Left lobe of liver (tissue), 2 donors: ENCODE data around the gene PLEKHA7. TPM values are rescaled to one million over a fixed set of nuclear protein-coding genes. Genes with fewer than 3 reads are reported as not detected.

Experiments used
- ATAC-seq: fragments of 200-7000 bp; cut with Tn5 transposase; one replicate; pipeline ENCODE4 v1.9.1; 2020; ENCODE audit warnings: mild to moderate bottlenecking, moderate library complexity
- DNase-seq: peaks from one replicate; pipeline ENCODE4 v3.0.0-alpha.2; 2020; ENCODE audit warnings: low spot score
- total RNA-seq: library from RNA; stranded (reverse); gene quantifications from one replicate; pipeline ENCODE4 v1.2.1, GENCODE V29; 2021
- donor health status: DM: no; HTN: no; CAD: no; lungs with moderate emphysema.
- donor health status: DM: no; HTN: yes; CAD: no.

The PLEKHA7 gene
- total RNA-seq, 1 donor from 2014 or later, result 25.8 TPM

DNA sequence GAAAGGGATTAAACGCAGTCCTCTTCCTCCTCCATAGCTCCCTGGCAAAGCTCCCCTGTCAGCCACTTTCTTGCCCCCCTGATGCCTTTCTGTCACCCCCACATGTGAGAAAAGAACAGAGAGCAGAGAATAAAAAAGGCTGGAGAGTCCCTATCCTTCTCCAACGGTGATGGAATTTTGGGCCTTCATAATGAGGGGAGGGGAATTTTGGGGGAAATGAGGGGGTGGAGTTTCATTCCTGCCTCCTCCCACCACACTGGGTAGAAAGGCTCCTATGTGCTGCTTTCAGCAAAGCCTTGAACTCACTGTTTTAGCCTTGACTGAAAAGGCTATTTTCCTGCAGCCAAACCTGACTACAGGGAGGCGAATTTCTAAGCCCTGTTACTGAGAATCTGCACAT lies 216.4 kb downstream of the PLEKHA7 start:
- ATAC-seq, result no peak
- DNase-seq, result no peak

DNA sequence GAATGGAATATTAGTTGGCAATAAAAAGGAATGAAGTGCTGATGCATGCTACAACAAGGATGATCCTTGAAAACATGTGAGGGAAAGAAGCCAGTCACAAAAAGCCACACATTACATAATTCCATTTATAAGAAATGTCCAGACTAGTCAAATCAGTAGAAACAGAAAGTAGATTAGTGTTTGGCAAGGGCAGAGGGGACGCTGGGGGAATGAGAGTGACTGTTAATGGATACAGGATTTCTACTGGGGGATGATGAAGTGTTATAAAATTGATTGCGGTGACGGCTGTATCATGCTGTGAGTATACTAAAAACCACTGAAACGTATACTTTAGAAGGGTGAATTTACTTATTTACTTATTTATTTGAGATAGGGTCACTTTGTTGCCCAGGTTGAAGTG lies 217.9 kb downstream of the PLEKHA7 start:
- no peak for ATAC-seq
- no peak for DNase-seq

GRCh38 chr11:16795146-16795545 lies 219.1 kb downstream of the PLEKHA7 start:
- ATAC-seq (no peak), DNase-seq (no peak)

GRCh38 chr11:16794047-16794818 lies 220.0 kb downstream of the PLEKHA7 start:
- DNase-seq (no peak), ATAC-seq (no peak)

- ATAC-seq (no peak), DNase-seq (no peak)
Measured at GRCh38 chr11:16793511-16793910, 220.7 kb downstream of the PLEKHA7 start.

- ATAC-seq (peak; percentile 23), DNase-seq (no peak)
Measured at GRCh38 chr11:16793009-16793408, 221.2 kb downstream of the PLEKHA7 start.

GRCh38 chr11:16792426-16792825 lies 221.8 kb downstream of the PLEKHA7 start:
- no peak for ATAC-seq
- DNase-seq, result no peak

GRCh38 chr11:16791191-16791961 lies 222.8 kb downstream of the PLEKHA7 start:
- ATAC-seq, result no peak
- DNase-seq, result no peak

GRCh38 chr11:16790486-16791190 lies 223.6 kb downstream of the PLEKHA7 start:
- ATAC-seq, result no peak
- DNase-seq, result no peak

DNA sequence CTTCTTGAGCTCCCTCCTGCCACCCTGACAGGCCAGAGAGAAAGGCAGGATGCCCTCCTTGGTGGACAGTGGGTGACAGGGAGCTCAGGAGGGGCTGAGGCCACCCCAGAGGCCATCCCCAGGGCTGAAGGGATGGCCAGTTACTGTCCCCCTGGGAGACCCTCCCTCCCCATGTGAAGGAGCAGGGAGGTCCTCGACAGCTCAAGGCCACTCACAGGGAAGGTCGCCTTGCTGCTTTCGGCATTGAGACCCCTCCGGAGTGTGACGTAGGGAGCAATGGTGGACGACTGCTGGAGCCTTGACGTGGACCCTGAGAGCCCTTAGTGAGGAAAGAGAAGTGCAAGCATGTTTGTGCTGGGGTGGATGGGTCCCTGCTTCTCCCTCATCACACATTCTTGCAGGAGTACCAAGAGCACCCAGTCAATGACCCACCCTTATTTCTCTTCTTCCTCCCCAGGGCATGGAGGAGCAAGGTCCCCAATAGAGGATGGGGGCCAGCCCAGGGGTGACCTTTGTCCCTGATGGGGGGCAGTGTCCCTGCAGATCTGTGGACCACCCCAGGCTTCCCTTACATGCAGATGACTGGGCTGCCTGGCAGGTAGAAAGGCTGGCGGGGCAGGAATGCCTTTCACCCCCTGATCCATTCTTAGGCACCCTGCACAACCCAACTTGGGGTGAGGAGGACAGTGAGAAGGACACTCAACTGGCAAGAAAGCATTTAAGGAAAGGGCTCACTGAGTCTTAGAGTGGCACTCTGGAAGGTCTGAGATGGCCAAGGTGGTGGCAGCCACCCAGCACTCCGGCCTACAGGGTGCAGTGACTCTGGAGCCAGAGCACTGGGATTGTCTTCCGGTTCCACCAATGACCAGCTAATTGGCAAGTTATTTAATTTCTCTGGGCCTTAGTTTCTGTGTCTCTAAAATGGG lies 224.4 kb downstream of the PLEKHA7 start:
- ATAC-seq (no peak), DNase-seq (no peak)

DNA sequence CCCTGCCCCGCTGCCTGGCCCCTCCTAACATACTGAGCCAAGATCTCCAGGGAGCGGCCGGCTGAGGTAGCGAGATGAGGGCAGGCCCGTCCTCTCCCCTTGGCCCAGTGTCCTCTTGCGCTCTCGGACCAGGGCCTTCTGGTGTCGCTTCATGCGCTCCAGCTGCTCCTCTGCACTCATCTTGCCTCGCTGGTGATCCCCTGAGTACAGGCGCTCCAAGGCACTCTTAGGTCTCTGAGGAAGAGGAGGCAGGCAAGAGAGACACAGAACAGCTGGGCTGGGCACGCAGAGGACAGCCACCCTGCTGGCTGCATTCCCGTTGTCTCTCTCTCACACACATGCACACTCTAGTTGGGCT lies 225.2 kb downstream of the PLEKHA7 start:
- DNase-seq (no peak), ATAC-seq (peak; percentile 37)

DNA sequence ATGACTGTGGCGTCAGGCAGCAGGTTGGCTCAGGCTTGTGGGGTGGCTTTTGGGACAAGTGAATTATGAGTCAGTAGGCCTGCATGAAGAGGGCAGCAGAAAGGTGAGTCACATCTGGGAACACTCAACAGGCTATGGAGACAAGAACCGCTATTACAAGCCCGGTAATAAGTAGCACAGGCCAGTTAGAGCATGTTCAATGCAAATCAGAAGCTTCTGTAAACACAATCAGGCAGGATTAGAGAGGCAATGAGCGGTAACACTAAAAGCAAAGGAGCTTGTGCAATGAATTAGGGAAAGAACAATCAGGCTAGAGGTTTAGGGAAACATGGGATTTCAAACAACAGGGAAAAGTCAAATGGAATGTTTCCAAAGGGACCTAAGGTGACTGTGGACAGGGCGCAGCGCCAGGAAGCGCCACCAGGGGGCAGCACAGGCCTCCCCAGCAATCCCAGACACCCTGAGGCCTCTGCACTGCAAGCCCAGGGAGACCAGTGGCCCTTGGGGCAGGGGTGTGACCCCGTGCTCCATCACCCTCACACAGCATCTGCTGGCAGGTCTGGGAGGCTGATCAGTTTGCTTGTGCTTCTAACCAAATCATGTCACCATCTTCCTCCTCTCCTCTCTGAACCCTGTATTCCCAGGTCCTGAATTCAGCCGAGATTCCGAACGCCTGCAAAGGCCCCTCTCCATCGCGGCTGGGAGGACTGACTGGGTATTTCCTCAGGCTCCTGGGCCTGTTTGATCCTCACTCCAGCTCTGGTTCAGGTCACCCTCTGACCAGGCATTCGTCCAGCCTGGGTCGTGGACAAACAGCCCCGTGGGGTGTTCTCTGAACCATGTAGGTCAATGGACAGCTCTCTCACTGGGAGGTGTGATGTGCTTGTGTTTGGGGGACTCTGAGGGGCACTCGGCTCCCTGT lies 225.8 kb downstream of the PLEKHA7 start:
- DNase-seq (peak; percentile 84), ATAC-seq (peak; percentile 73)

- no peak for ATAC-seq
- no peak for DNase-seq
Measured at GRCh38 chr11:16787035-16787742, 227.0 kb downstream of the PLEKHA7 start.

- peak; percentile 80 for DNase-seq
- peak; percentile 35 for ATAC-seq
Measured at GRCh38 chr11:16786131-16786530, 228.1 kb downstream of the PLEKHA7 start.

DNA sequence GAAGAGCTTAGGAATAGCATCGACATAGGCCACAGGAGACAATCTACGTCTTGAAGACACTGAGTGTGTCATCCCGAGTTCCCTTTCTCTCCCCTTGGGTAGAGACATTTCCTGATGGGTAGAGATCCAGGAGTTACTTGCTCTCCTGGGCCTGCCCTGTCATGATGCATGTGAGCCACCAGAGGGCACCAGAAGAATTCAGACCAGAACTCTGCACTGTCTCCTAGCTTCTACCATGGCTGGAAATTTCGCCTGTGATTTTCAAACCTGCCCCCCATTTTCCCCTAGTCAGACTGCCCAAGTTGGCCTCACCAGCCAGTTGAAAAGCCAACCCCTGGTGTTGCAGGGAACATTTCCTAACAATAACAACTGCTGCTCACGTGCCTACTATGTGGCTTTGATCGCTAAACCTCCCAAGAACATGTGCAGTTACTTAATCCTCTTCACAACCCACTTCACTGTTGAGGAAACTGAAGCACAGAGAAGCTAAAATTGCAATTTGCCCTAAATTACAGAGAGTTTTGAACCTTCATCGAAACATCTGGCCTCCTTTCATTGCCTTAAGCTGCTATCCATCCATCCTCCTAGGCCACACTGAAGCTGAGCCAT lies 228.6 kb downstream of the PLEKHA7 start:
- peak; percentile 75 for DNase-seq
- peak; percentile 68 for ATAC-seq

DNA sequence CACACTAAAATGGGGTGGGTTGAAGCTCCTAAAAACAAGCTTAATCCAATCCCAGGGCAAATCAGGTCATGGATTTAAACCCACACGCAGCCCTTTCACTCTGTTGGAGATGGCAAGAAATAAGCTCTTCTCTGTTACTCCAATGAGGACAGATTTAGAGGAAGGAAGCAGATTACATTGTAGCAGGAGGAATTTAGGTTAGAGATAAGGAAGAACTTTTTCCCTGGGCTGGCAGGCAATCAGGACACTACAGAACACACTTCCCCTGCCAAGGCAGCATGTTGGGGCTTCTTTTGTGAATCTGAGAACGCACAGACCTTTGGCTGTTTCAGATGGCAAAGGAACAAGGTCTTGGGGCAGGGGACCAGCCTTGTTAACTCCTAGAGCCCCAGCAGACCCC lies 229.5 kb downstream of the PLEKHA7 start:
- no peak for DNase-seq
- ATAC-seq, result no peak

DNA sequence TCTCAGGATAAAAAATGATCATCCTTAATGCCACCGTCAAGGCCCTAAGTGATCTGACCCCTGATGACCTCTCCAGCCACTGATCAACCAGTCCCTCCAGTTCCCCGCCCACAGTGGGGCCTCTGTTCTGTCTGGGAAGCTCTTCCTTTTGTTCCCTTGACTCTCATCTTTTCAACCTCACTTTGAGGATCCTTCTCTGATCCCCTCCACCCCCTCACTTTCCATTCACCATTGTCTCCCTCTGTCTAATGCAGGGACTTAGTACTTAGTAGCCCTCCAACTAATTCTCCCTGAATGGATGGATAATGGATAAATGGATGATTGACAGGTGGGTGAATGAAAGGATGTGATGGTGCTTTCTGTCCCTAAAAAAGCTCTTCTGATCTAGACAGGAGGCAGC lies 230.1 kb downstream of the PLEKHA7 start:
- DNase-seq, result no peak

GRCh38 chr11:16783321-16783801 lies 230.9 kb downstream of the PLEKHA7 start:
- ATAC-seq, result no peak
- no peak for DNase-seq

More for the DNA sequence above, 230.1 kb downstream of the PLEKHA7 start:
- ATAC-seq, result no peak
